Dedifferentiated amniotic fluid mesenchymal stem cell (primary cell): Measurements from ENCODE around the gene ST3GAL5.
A peak's percentile ranks its signal among the peaks of the same experiment; 100 is the strongest.
"Not testable (repeated sequence)": the region's sequence is repeated elsewhere in the genome, so short reads cannot be mapped to it uniquely, and the experiment has no call there.

Source experiments
- DNase-seq: peaks from one replicate; pipeline ENCODE4 v3.0.0-alpha.2; 2016; ENCODE audit errors: extremely low spot score

ST3GAL5 gene

GRCh38 chr2:85838181-85838580 is 50.6 kb downstream of the ST3GAL5 start:
- no peak for DNase-seq

DNA sequence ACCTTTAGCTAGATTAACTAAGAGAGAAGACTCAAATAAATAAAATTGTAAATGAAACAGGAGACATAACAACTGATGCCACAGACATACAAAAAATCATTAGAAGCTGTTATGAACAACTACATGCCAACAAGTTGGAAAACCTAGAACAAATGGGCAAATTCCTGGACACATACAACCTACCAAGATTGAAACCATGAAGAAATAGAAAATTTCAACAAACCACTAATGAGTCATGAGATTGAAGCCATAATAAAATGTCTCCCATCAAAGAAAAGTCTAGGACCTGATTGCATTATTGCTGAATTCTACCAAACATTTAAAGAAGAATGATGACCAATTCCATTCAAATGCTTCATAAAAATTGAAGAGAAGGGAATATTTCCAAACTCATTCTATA is 54.3 kb downstream of the ST3GAL5 start:
- no peak for DNase-seq

DNA sequence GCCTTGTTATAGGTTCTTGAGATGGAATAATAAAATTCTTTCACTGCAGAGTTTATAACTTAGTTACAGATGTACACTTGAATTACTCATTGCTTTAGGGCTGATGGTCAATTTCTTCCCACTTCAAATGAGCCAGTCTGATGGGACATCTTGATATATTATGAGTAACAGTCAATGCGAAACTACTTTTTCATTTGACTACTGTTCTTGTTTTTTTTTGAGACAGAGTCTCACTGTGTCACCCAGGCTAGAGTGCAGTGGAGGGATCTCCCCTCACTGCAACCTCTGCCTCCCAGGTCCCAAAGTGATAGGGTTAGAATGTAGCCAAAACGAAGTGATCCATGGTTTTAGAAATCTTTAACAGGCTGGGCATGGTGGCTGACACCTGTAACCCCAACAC is 57.1 kb downstream of the ST3GAL5 start:
- DNase-seq, result no peak

- DNase-seq, result no peak
These were observed 58.1 kb downstream of the ST3GAL5 start for GRCh38 chr2:85830645-85831044.

DNA sequence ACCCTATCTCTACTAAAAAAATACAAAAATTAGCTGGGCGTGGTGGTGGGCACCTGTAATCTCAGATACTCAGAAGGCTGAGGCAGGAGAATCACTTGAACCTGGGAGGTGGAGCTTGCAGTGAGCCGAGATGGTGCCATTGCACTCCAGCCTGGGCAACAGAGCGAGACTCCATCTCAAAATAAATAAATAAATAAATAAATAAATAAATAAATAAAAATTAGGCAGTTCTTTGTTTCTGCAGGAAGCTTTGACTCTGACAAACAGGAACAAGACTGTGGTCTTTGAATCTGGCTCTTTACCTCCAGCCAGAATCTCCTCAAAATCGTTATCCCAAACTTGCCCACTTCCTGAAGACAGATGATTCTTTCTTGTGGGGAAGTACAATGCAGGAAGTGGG is 59.4 kb downstream of the ST3GAL5 start:
- not testable (repeated sequence) for DNase-seq

DNA sequence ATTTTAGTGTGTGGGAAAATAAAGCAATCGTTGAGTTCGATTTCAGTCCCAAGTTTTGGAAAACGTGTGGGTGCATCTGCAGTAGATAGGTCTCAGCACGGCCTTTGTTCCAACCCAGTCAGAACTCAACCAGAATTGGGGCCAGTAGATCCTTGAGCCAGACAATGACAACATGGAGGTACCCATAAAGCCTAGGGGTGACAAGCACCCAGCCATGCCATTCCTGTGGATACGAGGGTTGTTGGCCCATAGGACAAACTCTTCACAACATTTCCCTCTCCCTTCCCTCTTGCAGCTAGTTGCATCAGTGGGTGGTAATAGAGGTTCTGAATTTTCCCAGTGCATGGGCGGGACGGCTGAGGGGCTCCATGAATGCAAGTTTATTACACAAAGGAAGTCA is 60.1 kb downstream of the ST3GAL5 start:
- DNase-seq, result no peak

DNA sequence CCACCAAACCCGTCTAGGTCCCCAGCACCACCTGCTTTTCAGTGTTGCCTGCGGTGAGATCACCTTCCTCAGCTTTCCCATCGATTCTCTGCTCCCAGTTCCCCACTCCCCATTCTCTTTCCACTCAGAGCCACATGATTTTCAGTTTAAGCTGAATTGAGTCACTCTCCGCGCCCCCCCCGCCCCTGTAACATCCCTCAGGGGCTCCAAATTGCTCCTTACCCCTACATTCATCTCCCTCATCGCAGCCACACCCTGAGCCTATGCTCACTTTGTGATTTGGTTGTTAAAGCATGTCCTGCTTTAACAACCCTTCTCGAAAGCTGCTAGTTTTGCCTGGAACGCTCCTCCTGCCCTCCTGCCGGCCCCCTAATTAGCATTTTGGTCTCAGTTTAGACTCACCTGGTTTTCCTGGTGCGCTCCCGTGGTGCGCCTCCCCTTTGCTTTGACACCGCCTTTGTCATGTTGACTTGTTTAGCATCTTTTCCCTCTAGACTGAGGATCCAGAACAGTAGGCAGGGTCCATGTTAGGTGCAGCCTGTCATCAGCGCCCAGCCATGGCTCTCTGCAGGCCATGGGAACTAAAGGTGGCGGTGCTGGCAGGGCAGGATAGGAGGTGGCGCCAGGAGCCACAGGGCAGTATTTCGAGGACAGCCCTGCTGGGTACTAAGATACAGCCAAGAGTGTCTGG is 60.8 kb downstream of the ST3GAL5 start:
- no peak for DNase-seq

DNA sequence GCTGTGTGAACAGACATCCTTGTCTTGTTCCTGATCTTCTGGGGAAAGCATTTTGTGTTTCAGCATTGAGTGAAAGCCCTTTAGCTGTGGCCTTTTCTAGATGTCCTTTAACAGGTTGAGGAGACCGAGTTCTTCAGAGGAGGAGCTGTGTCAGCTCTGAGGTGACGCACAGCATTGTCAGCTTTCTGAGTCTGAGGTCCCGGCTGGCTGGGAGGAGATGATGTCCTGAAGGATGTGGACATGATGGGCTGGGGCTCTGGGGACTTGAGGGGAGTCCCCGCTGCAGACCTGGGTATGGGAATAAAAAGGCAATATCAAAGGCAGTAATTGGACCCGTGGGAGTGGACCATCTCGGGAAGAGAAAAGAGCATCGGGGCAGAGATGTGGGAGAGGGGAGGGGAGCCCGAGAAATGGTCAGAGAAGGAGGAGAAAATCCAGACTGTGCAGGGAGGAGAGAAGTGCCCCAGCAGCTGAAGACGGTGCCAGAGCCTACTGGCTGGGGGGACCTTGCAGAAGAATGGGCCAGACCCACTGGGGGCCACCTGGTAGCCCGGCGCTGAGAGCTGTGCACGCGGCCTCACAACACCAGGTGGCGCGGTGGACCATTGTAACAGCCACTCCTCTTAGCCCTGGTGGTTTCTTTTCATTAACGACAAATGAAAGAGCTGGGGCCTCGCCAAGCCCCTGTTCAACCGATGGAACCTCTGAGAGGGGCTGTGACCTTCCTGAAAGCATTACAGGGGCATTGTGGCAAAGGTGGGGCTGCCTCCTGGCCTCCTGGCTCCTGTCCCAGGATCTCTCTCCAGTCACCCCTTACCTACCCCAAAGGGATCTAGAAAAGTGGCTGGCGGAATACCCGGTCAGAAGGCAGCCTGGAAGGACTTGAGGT is 61.6 kb downstream of the ST3GAL5 start:
- peak; percentile 46 for DNase-seq

DNA sequence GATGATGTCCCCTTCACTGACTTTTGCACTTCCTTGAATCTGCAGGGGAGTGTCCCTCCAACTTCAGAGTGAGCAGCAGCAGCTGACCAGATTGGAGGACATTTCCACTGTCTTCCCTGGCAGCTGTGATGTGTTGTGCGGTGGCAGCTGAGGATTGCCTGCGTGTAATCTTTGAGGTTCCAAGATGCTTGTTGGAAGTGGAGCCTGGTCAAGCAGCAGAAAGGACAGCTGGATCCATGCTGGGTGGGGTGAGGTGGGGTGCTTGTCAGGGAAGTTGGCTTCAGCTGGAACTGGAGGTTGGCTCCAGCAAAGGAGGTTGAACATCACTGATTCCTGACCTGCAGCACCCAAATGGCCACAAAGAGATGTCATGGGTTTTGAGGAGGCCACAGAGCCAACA is 64.8 kb downstream of the ST3GAL5 start:
- no peak for DNase-seq

DNA sequence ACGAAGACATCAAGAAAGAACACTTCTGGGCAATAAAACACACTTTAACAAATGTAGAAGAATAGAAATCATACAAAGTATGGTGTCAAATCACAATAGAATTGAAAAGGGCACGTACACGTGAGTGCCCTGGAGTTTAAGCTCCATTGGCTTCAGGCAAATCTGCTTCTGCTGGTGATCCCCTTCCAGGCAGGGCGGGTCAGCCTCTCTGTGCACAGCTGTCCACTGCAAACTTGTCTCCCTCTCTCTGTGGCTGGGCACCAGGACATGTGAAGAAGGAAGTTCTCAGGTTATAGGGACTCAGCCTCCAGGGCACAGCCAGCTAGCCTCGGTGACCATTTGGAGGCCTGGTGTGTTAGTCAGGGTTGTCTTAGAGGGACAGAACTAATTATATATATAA is 66.0 kb downstream of the ST3GAL5 start:
- no peak for DNase-seq

DNA sequence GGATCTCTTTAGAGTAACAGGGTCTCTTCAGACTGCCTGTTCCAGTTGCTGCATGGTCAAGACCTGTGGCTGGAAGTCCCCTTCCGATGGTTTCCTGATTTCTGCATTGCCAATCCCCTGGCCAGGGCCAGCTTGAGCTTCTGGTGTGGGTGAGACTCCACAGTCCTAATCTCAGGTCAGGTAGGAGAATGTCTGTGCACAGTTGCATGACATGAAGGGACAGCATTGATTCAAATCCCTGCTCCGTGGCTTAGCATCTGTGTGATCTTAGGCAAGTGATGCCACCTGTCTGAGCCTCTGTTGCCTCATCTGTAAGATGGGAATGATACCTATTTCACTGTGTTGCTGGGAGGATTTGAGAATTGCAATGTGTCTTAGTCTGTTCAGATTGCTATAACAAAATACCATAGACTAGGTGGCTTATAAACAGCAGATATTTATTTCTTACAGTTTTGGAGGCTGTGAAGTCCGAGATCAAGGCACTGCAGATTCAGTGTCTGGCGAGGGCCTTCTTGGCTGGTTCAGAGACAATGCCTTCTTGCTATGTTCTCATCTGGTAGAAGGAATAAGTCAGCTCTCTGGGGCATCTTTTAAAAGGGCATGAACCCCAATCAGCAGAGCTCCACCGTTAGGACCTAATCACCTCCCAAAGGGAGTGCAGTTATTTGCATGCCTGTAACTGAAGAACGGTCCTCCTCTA is 68.8 kb downstream of the ST3GAL5 start:
- DNase-seq, result no peak

DNA sequence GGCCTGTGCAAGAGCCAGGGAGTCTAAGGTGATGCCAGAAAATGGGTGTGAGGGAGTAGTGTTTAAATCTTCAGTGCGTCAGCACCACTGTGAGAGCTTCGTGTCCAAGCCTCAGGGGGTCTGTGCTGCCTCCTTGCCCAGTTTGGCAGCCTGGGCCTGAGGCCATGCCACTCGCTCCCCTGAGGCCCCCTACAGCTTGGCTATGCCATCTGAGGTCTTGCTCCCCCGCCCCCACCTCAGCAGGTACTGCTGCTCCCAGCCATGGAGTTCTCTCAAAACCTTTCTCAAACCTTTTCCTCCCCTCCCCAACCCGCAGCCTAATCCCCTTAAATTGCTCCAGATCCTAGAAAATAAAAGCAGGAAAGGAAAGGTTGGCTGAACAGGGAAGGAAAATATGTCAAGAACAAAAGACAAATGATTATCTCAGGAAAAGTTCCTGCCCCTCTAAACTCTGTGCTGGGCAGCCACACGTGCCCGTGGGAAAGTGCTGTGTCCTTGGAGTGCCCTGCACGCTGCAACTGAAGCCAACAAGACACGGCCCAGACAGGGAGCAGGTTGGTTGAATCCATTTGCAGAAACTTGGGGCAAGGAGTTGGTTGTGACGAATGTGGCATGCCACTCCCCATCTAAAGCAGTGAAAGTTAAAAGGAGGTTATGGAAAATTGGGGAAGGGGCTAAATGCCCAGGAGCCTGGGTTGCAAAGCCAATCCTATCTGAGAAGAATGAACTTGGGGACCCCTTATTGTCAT is 73.8 kb downstream of the ST3GAL5 start:
- DNase-seq, result no peak

DNA sequence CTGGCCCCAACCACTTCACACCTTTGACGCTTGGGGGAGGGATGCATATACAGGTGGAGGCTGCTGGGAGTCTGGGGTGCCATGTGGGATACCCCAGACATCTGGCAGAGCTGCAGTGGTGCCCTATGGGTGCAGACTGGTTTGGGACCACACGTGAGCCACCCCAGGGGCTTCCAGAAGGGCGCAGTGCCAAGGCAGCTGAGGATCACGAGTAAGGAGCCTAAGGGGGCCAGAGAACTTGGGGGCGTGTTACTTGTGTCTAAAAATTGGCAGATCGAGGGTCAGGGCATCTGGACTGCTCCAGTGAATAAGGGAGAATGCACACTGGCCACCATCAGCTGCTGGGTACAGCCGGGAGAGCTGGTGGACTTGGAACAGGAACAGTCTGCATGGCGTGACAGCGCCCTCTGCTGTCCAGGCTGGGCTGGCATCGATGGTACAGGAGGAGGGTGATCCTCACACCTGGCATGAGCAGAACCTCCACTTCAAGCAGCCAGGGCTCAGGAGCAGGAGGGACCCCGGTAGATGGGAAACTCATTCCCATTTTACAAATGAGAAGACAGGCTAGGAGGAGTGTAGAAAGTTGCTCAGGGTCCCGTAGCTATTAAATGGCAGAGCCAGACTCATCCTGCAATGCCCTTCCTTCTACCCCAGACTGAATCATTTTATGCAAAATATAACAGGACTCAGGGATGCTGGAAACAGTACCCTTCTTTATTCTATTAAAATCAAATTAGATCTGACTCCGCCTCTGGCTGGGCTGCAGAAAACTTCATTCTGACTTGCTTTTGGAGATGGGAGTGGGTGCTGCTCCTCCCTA is 74.6 kb downstream of the ST3GAL5 start:
- DNase-seq, result peak; percentile 87

DNA sequence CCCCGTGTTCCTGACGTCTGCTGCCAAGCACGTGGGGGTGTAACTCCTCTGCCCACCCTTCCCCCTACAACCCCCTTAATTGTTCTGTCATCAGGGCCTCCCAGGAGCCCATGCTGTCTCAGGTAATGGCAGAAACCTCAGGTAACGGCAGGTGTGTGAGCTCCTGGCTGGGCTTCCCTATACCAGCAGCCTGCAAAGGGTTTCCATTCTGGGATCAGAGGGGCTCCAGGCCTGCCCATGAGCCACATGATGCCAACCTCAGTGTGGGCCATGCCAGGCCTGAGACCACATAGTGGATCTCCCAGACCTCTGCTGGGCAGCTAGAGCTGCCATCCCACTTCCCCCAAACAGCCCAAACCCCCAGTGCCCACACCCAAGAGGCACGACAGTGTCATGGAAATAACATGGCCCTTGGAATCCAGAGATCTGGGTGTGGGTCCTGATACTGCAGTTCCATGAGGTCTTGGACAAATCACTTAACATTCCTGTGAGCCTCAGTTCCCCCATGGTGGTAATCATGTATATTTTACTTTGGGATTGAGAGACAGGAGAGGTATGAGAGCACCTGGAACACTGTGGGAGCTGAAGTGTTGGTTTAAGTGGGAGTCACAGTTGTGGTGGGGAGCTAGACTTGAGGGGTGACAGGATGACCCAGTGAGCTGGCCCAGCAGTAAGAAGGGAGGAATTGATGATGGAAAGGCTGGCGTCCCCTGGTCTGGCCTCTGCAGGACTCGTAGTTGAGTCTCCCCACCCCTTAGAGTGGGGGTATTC is 75.4 kb downstream of the ST3GAL5 start:
- no peak for DNase-seq

- DNase-seq, result no peak
These were observed 76.6 kb downstream of the ST3GAL5 start for GRCh38 chr2:85812094-85812735.

- peak; percentile 39 for DNase-seq
These were observed 77.4 kb downstream of the ST3GAL5 start for GRCh38 chr2:85811180-85812093.

DNA sequence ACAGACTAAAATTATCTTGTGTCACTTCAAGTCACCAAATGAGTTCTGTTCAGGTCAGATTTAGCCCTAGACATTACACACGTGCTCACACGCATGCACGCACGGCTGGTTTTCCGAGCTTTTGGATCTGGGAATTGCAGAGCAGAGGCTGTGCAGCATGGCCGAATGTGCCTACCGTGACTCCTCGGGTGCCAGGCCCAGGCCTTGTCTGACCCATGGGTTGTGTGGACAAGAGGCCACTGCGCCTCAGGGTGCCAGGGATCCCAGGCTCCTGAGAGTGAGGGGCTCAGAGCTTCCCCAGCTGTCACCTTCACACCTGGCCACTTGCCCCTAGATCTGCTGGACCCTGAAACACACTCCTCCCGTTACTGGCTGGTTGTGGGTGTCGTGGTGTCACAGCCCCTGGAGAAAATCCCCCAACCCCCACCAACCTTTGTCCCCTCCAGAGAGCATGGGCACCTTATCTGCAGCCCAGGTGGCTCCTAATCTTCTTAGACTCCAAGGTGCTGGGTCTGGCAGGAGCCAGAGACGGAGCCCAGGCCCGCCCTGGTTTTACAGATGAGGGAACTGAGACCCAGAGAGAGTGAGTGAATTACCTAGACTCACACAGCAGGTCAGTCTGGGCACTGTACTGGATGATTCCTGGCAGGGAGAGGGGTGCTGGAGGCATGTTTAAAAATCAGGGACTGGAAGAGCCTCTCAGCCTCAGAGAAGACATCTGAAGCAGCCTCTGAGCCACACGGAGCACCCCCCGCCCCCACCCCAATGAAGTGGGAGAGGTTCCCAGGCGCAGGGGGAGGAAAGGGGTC is 78.2 kb downstream of the ST3GAL5 start:
- DNase-seq, result no peak

DNA sequence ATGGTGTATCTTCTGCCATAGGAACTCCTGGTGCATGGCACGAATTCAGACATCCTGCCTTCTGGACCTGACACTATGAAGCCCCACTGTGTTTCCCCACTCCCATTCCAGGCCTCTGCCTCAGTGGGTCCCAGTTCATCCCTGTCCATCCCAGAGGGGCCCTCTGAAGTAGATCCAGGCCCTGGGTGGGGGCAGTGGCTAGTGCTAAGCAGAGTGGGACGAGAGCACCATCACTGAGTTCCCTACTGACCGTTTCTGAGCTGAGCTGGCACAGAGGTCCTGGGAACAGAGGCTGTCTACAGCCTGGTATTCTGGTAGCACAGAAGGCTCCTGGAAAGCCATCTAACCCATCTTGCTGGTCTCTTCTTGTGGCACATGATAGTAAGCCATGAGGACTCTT is 81.0 kb downstream of the ST3GAL5 start:
- no peak for DNase-seq
